ENCODE results near the gene CSAD. TPM values are rescaled to one million over a fixed set of nuclear protein-coding genes. Genes with fewer than 3 reads are reported as not detected.

CSAD gene
- total and polyA plus RNA-seq, 2 of the 13 experiments (the other 11 are each of a cell fraction or from before 2014, with no cell fraction given) = 7.2 to 23.5 TPM

GRCh38 chr12:53174881-53175491, 5.7 kb downstream of the CSAD start (continued):
- TF ChIP-seq PRDM4 (CRISPR knock-in tag; IDR thresholded peaks at IDR 0.05; ENCODE audit: borderline replicate concordance) (no peak), ZIK1 (CRISPR knock-in tag; IDR thresholded peaks at IDR 0.05; ENCODE audit: borderline replicate concordance, low read depth) (no peak), ZNF7 (CRISPR knock-in tag; IDR thresholded peaks at IDR 0.05) (no peak), HOXA9 (CRISPR knock-in tag; IDR thresholded peaks at IDR 0.05; ENCODE audit: borderline replicate concordance) (no peak), HDAC6 (IDR thresholded peaks at IDR 0.05; ENCODE audit: low read depth, low read length) (no peak), ATM (IDR thresholded peaks at IDR 0.05; ENCODE audit: borderline replicate concordance) (no peak), JUNB (CRISPR knock-in tag; IDR thresholded peaks at IDR 0.05; ENCODE audit: borderline replicate concordance) (no peak), NR2C2 (CRISPR knock-in tag; IDR thresholded peaks at IDR 0.05; ENCODE audit: borderline replicate concordance) (peak; percentile 75), MAF1 (CRISPR knock-in tag; IDR thresholded peaks at IDR 0.05; ENCODE audit: borderline replicate concordance) (no peak), ZNF770 (CRISPR knock-in tag; IDR thresholded peaks at IDR 0.05) (0 out of 2 replicates have a peak, but pooled peaks have one; percentile 48), ZNF788 (CRISPR knock-in tag; IDR thresholded peaks at IDR 0.05; ENCODE audit: borderline replicate concordance) (peak; percentile 94), ZNF672 (CRISPR knock-in tag; IDR thresholded peaks at IDR 0.05) (no peak), SMAD9 (CRISPR knock-in tag; IDR thresholded peaks at IDR 0.05) (no peak), LBX2 (CRISPR knock-in tag; IDR thresholded peaks at IDR 0.05; ENCODE audit: borderline replicate concordance) (no peak), ZNF589 (CRISPR knock-in tag; conservative IDR thresholded peaks at IDR 0.05) (no peak), ZNF230 (CRISPR knock-in tag; IDR thresholded peaks at IDR 0.05) (no peak), CAMTA2 (CRISPR knock-in tag; IDR thresholded peaks at IDR 0.05; ENCODE audit: borderline replicate concordance) (no peak), HNRNPH1 (optimal IDR thresholded peaks at IDR 0.05; ENCODE audit: low read depth, low read length) (no peak), DBP (CRISPR knock-in tag; IDR thresholded peaks at IDR 0.05; ENCODE audit: not compliant biosample characterization) (no peak), RELA (CRISPR knock-in tag; IDR thresholded peaks at IDR 0.05) (no peak), ZNF737 (CRISPR knock-in tag; IDR thresholded peaks at IDR 0.05; ENCODE audit: borderline replicate concordance) (no peak), SALL2 (CRISPR knock-in tag; IDR thresholded peaks at IDR 0.05) (peak; percentile 60; the same call in 1 of the 2 replicates), ZNF207 (IDR thresholded peaks at IDR 0.05; ENCODE audit: borderline replicate concordance) (no peak), YEATS4 (CRISPR knock-in tag; IDR thresholded peaks at IDR 0.05; ENCODE audit: borderline replicate concordance) (no peak), ZNF331 (CRISPR knock-in tag; IDR thresholded peaks at IDR 0.05) (peak; percentile 95), ZNF10 (CRISPR knock-in tag; IDR thresholded peaks at IDR 0.05; ENCODE audit: borderline replicate concordance, low read depth) (no peak)

Data from HepG2 (cell line).